Uterus (tissue), 4 donors: Measurements from ENCODE around the gene FAM200B. TPM values are rescaled to one million over a fixed set of nuclear protein-coding genes. Genes with fewer than 3 reads are reported as not detected.

ENCODE experiments used
- DNase-seq, 2 donors: peaks; one replicate each; pipeline ENCODE4 v3.0.0-alpha.2; 2019 to 2020
- H3K27ac ChIP-seq, 2 donors: fragments of 200-600 bp; sonication (generic); 1 replicate in 1 of 2; 2 replicates in 1 of 2; pipeline ENCODE4 v1.5.1; 2016 to 2018
- H3K27me3 ChIP-seq, 2 donors: fragments of 200-600 bp; sonication (generic); one replicate each; pipeline ENCODE4 v1.5.1; 2018 to 2019; ENCODE audit warnings: control low read depth in 1 of 2
- H3K36me3 ChIP-seq, 2 donors: fragments of 200-600 bp; sonication (generic); one replicate each; pipeline ENCODE4 v1.5.1; 2019; ENCODE audit warnings: control low read depth in 1 of 2
- H3K4me1 ChIP-seq, 2 donors: fragments of 200-600 bp; sonication (generic); one replicate each; pipeline ENCODE4 v1.5.1; 2018 to 2019; ENCODE audit warnings: control low read depth in 1 of 2
- H3K4me3 ChIP-seq, 2 donors: fragments of 200-600 bp; sonication (generic); 1 replicate in 1 of 2; 2 replicates in 1 of 2; pipeline ENCODE4 v1.5.1; 2018 to 2019; ENCODE audit warnings: mild to moderate bottlenecking in 1 of 2
- H3K9me3 ChIP-seq, 2 donors: fragments of 200-600 bp; sonication (generic); one replicate each; pipeline ENCODE4 v1.5.1; 2019; ENCODE audit warnings: control low read depth in 1 of 2
- POLR2A ChIP-seq, 2 donors: fragments of 450-650 bp; IDR thresholded peaks; one replicate each; pipeline ENCODE4 v1.6.1; 2016; ENCODE audit warnings: antibody characterized with exemption in 2 of 2, mild to moderate bottlenecking in 1 of 2, moderate library complexity in 1 of 2
- intact Hi-C: fragments of 100-400 bp; cut with DNase I; formaldehyde crosslinking; loops from one replicate; pipeline ENCODE4 v1.15.1; 2023; ENCODE audit warnings: low total_unique reads
- total RNA-seq, 4 donors: library from RNA; depleted of rRNA in 3 of 4; stranded (reverse); fragments of >200 nt in 3 of 4; gene quantifications; one replicate each; pipeline versions ENCODE4 v1.1.0 to v1.2.4, GENCODE V29; 2014 to 2023
- TF ChIP-seq, protein P1 (sequence below), 4 experiments: fragments of 200-600 bp in 2 of 4; fragments of 450-650 bp in 2 of 4; sonication (generic) in 2 of 4; IDR thresholded peaks; one replicate each; pipeline ENCODE4 v1.5.1; 2016 to 2019; ENCODE audit warnings: antibody characterized with exemption in 4 of 4, mild to moderate bottlenecking in 2 of 4, moderate library complexity in 1 of 4
- donor health status: DM: yes; HTN: yes; CAD: no.

The FAM200B gene
- total RNA-seq, 4 donors from 2014 or later, result 41.7 to 104 (median 54.8) TPM

- Histone ChIP-seq H3K9me3 (no peaks in the 10 kb centered on the region), H3K4me1 (no peaks in the 10 kb centered on the region), H3K36me3 (no peaks in the 10 kb centered on the region), H3K27me3 (no peaks in the 10 kb centered on the region), H3K4me3 (no peak overlapping the region), H3K27ac (no peak overlapping the region)
- DNase-seq, result no peak
- intact Hi-C loops, result no loop called here
- TF ChIP-seq, protein P1, sequence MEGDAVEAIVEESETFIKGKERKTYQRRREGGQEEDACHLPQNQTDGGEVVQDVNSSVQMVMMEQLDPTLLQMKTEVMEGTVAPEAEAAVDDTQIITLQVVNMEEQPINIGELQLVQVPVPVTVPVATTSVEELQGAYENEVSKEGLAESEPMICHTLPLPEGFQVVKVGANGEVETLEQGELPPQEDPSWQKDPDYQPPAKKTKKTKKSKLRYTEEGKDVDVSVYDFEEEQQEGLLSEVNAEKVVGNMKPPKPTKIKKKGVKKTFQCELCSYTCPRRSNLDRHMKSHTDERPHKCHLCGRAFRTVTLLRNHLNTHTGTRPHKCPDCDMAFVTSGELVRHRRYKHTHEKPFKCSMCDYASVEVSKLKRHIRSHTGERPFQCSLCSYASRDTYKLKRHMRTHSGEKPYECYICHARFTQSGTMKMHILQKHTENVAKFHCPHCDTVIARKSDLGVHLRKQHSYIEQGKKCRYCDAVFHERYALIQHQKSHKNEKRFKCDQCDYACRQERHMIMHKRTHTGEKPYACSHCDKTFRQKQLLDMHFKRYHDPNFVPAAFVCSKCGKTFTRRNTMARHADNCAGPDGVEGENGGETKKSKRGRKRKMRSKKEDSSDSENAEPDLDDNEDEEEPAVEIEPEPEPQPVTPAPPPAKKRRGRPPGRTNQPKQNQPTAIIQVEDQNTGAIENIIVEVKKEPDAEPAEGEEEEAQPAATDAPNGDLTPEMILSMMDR (IDR thresholded peaks at IDR 0.05), result no peak
- TF ChIP-seq POLR2A (IDR thresholded peaks at IDR 0.05), result no peak
These were observed 36.2 kb downstream of the FAM200B start for GRCh38 chr4:15717657-15718416.

- H3K27me3 ChIP-seq, result no peaks in the 10 kb centered on the region
- no peak overlapping the region for H3K4me3 ChIP-seq
- no peaks in the 10 kb centered on the region for H3K9me3 ChIP-seq
- no peak for DNase-seq
- intact Hi-C loops, result no loop called here
- no peaks in the 10 kb centered on the region for H3K4me1 ChIP-seq
- no peak for TF ChIP-seq POLR2A (IDR thresholded peaks at IDR 0.05)
- TF ChIP-seq, protein P1 (IDR thresholded peaks at IDR 0.05), result no peak
- no peak overlapping the region for H3K27ac ChIP-seq
- H3K36me3 ChIP-seq, result no peaks in the 10 kb centered on the region
These were observed 36.8 kb downstream of the FAM200B start for GRCh38 chr4:15718465-15718864.

GRCh38 chr4:15718959-15719358, 37.3 kb downstream of the FAM200B start:
- Histone ChIP-seq H3K4me1 (no peaks in the 10 kb centered on the region), H3K27me3 (no peaks in the 10 kb centered on the region), H3K36me3 (no peaks in the 10 kb centered on the region), H3K9me3 (no peaks in the 10 kb centered on the region), H3K27ac (no peak overlapping the region), H3K4me3 (no peak overlapping the region)
- intact Hi-C loops, result no loop called here
- TF ChIP-seq POLR2A (IDR thresholded peaks at IDR 0.05), result no peak
- TF ChIP-seq, protein P1 (IDR thresholded peaks at IDR 0.05), result no peak
- no peak for DNase-seq

DNA sequence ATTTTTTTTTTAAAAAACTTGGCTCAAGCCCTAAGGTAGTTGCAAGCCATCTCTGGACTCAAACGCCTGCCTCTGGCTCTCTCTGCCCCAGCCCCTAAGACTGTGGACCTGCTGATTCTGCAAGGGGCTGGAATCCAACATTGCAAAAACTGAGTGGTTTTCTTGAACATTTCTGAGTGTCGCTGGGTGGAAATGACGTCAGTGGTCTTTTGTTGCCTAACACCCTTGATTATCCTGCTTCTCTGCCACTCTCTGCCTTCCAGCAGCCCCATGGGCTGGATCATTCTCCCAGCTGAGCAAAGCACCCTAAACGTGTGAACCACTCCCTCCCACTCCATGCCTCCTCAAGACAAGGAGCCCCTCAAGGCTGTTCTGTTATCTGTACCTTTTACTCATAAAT, 37.9 kb downstream of the FAM200B start:
- DNase-seq, result no peak
- H3K9me3 ChIP-seq, result no peaks in the 10 kb centered on the region
- no peaks in the 10 kb centered on the region for H3K36me3 ChIP-seq
- TF ChIP-seq, protein P1 (IDR thresholded peaks at IDR 0.05), result no peak
- no peak for TF ChIP-seq POLR2A (IDR thresholded peaks at IDR 0.05)
- no peaks in the 10 kb centered on the region for H3K4me1 ChIP-seq
- intact Hi-C loops, result no loop called here
- H3K27me3 ChIP-seq, result no peaks in the 10 kb centered on the region
- H3K27ac ChIP-seq, result no peak overlapping the region
- no peak overlapping the region for H3K4me3 ChIP-seq

DNA sequence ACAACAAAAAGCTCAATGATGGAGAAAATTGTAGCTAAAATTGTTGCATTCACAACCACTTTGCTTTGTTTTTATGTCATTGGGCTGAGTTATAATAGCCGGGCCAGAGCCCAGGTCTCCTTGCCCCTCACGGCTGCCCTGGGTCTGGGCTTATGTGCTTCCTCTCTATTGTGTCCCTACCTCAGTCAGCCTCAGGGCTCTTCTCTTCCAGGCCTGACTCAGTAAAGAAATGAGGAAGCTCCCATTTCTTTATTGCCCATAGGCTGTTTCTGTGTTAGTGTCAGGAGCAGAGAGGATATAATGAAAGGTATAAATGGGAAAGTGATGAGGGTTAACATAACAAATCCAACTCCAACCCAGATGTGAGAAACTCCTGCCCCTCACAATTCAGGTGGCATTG, 39.2 kb downstream of the FAM200B start:
- no peaks in the 10 kb centered on the region for H3K4me1 ChIP-seq
- intact Hi-C loops, result no loop called here

More for the DNA sequence above, 39.2 kb downstream of the FAM200B start:
- TF ChIP-seq, protein P1 (IDR thresholded peaks at IDR 0.05), result no peak
- no peak for TF ChIP-seq POLR2A (IDR thresholded peaks at IDR 0.05)
- no peaks in the 10 kb centered on the region for H3K9me3 ChIP-seq
- H3K27me3 ChIP-seq, result no peaks in the 10 kb centered on the region
- no peak overlapping the region for H3K4me3 ChIP-seq
- H3K36me3 ChIP-seq, result no peaks in the 10 kb centered on the region
- no peak overlapping the region for H3K27ac ChIP-seq
- no peak for DNase-seq
